ENCODE measurements around the gene MFSD2B.
"Not testable (repeated sequence)": the region's sequence is repeated elsewhere in the genome, so short reads cannot be mapped to it uniquely, and the experiment has no call there.

MFSD2B gene

GRCh38 chr2:24026233-24026632 is 16.3 kb downstream of the MFSD2B start:
- no peak for DNase-seq (ENCODE audit: low read depth)
- H3K4me3 ChIP-seq (ENCODE audit: low read depth, low read length): no peak overlapping the region
- TF ChIP-seq CTCF (conservative IDR thresholded peaks at IDR 0.05; ENCODE audit: low read depth, low read length): no peak

- DNase-seq (ENCODE audit: low read depth): no peak
- no peak for TF ChIP-seq CTCF (conservative IDR thresholded peaks at IDR 0.05; ENCODE audit: low read depth, low read length)
- no peak overlapping the region for H3K4me3 ChIP-seq (ENCODE audit: low read depth, low read length)
Observed at GRCh38 chr2:24038786-24039499, 29.1 kb downstream of the MFSD2B start.

GRCh38 chr2:24040511-24040910 is 30.6 kb downstream of the MFSD2B start:
- DNase-seq (ENCODE audit: low read depth): no peak
- no peak overlapping the region for H3K4me3 ChIP-seq (ENCODE audit: low read depth, low read length)
- TF ChIP-seq CTCF (conservative IDR thresholded peaks at IDR 0.05; ENCODE audit: low read depth, low read length): no peak

GRCh38 chr2:24043133-24043532 is 33.2 kb downstream of the MFSD2B start:
- not testable (repeated sequence) for H3K4me3 ChIP-seq (ENCODE audit: low read depth, low read length); DNase-seq (ENCODE audit: low read depth)

GRCh38 chr2:24045511-24046508 is 35.9 kb downstream of the MFSD2B start:
- TF ChIP-seq CTCF (conservative IDR thresholded peaks at IDR 0.05; ENCODE audit: low read depth, low read length): no peak
- H3K4me3 ChIP-seq (ENCODE audit: low read depth, low read length): no peak overlapping the region
- no peak for DNase-seq (ENCODE audit: low read depth)

- peak overlapping the region; percentile 90 for H3K4me3 ChIP-seq (ENCODE audit: low read depth, low read length)
- TF ChIP-seq CTCF (conservative IDR thresholded peaks at IDR 0.05; ENCODE audit: low read depth, low read length): no peak
- DNase-seq (ENCODE audit: low read depth): peak; percentile 11
Observed at GRCh38 chr2:24046599-24046929, 36.7 kb downstream of the MFSD2B start.

GRCh38 chr2:24046930-24047702 is 37.2 kb downstream of the MFSD2B start, which contains the start of gene WDCP:
Gene WDCP, minus strand, starts transcription at chr2:24047391. Its CDS starts 7,897 bp downstream, at chr2:24039494.
- peak within 1 kb of the TSS; percentile 90 for H3K4me3 ChIP-seq (ENCODE audit: low read depth, low read length)
- DNase-seq (ENCODE audit: low read depth): peak; percentile 100
- no peak for TF ChIP-seq CTCF (conservative IDR thresholded peaks at IDR 0.05; ENCODE audit: low read depth, low read length)
